NCI-H128 (cell line): Measurements from ENCODE around the gene MEOX2.

Experiments
- DNase-seq: peaks from one replicate; lab custom pipeline; 2025; ENCODE audit not compliant: unreplicated experiment; lab: John Stamatoyannopoulos, UW

Gene MEOX2

GRCh38 chr7:15566476-15566875 lies 120.0 kb downstream of the MEOX2 start:
- no peak for DNase-seq

GRCh38 chr7:15561835-15562234 lies 124.6 kb downstream of the MEOX2 start, which contains the start of gene AGMO:
TSS of gene AGMO (minus strand) at chr7:15562015.
- no peak for DNase-seq
